Keratinocyte (primary cell): ENCODE data around the gene DIABLO. TPM values are rescaled to one million over a fixed set of nuclear protein-coding genes. Genes with fewer than 3 reads are reported as not detected.

ENCODE experiments used
- DNase-seq: peaks from one replicate; pipeline ENCODE4 v3.0.0-alpha.2; 2011; ENCODE audit warnings: low read depth, missing footprints, low spot score
- FAIRE-seq: peaks from 2 replicates; lab custom pipeline; 2011; peaks lifted over from hg19 to GRCh38; lab: Jason Lieb, UNC
- H2AFZ ChIP-seq: 2 replicates; pipeline ENCODE4 v1.6.0; 2012; ENCODE audit warnings: low read length, control low read depth, inconsistent platforms; ENCODE audit not compliant: control insufficient read depth
- H3K27ac ChIP-seq: 2 replicates; pipeline ENCODE4 v1.5.1; 2011; ENCODE audit warnings: low read length; ENCODE audit not compliant: control insufficient read depth, insufficient read depth
- H3K27me3 ChIP-seq: 3 replicates; pipeline ENCODE4 v1.6.0; 2011; ENCODE audit warnings: low read length; ENCODE audit not compliant: control insufficient read depth, insufficient read depth; ENCODE audit errors: extremely low read depth
- H3K36me3 ChIP-seq, 2 experiments: 2 replicates in 1 of 2; 3 replicates in 1 of 2; pipeline ENCODE4 v1.5.1; 2011; ENCODE audit warnings: low read length in 2 of 2, mild to moderate bottlenecking in 1 of 2; ENCODE audit not compliant: control insufficient read depth in 2 of 2, insufficient read depth in 2 of 2; ENCODE audit errors: extremely low read depth in 1 of 2
- H3K4me1 ChIP-seq: 3 replicates; pipeline ENCODE4 v1.5.1; 2011; ENCODE audit warnings: low read length; ENCODE audit not compliant: control insufficient read depth, insufficient read depth; ENCODE audit errors: extremely low read depth
- H3K4me2 ChIP-seq: 3 replicates; pipeline ENCODE4 v1.6.0; 2011; ENCODE audit warnings: low read depth, low read length; ENCODE audit not compliant: control insufficient read depth, insufficient read depth; ENCODE audit errors: extremely low read depth
- H3K4me3 ChIP-seq, 3 experiments: fragments of 200-600 bp in 1 of 3; sonication (generic) in 1 of 3; 2 replicates in 2 of 3; 3 replicates in 1 of 3; pipeline ENCODE4 v1.5.1; 2011 to 2016; ENCODE audit warnings: low read length in 3 of 3, mild to moderate bottlenecking in 3 of 3, control low read depth in 2 of 3, inconsistent platforms in 1 of 3, low read depth in 1 of 3, mixed read lengths in 1 of 3, mixed run types in 1 of 3, moderate library complexity in 1 of 3; ENCODE audit not compliant: control insufficient read depth in 2 of 3, insufficient read depth in 2 of 3; ENCODE audit errors: extremely low read depth in 1 of 3
- H3K79me2 ChIP-seq: 2 replicates; pipeline ENCODE4 v1.6.0; 2012; ENCODE audit warnings: low read length; ENCODE audit not compliant: control insufficient read depth, insufficient read depth
- H3K9ac ChIP-seq: 3 replicates; pipeline ENCODE4 v1.6.0; 2011; ENCODE audit warnings: low read length; ENCODE audit not compliant: control insufficient read depth, insufficient read depth; ENCODE audit errors: extremely low read depth
- H3K9me1 ChIP-seq: 3 replicates; pipeline ENCODE4 v1.6.0; 2011; ENCODE audit warnings: low read length; ENCODE audit not compliant: control insufficient read depth, insufficient read depth; ENCODE audit errors: extremely low read depth
- H3K9me3 ChIP-seq: 2 replicates; pipeline ENCODE4 v1.5.1; 2012; ENCODE audit warnings: low read depth, low read length; ENCODE audit not compliant: control insufficient read depth
- H4K20me1 ChIP-seq: 3 replicates; pipeline ENCODE4 v1.6.0; 2011; ENCODE audit warnings: low read length; ENCODE audit not compliant: control insufficient read depth, insufficient read depth; ENCODE audit errors: extremely low read depth
- CTCF ChIP-seq, 3 experiments: IDR thresholded peaks in 1 of 3; conservative IDR thresholded peaks in 1 of 3; optimal IDR thresholded peaks in 1 of 3; 2 replicates in 2 of 3; 3 replicates in 1 of 3; pipeline versions ENCODE3 to v1.5.1; 2011; ENCODE audit warnings: low read length in 3 of 3, mild to moderate bottlenecking in 3 of 3, moderate library complexity in 2 of 3, control low read depth in 1 of 3, inconsistent platforms in 1 of 3; ENCODE audit not compliant: insufficient read depth in 2 of 3; ENCODE audit errors: extremely low read depth in 1 of 3
- EZH2 ChIP-seq: IDR thresholded peaks from one replicate; pipeline ENCODE4 v1.6.1; 2012; ENCODE audit warnings: inconsistent platforms, mild to moderate bottlenecking, low read length, moderate library complexity
- dilution Hi-C: fragments of 300-500 bp; cut with MboI; formaldehyde crosslinking; loops from one replicate; pipeline ENCODE4 v1.7.0; 2020; ENCODE audit warnings: low sequenced_read_pairs; ENCODE audit not compliant: extremely low pct_ligation_motif_present
- polyA plus RNA-seq, 5 experiments: library from polyadenylated mRNA; depleted of rRNA in 3 of 5; stranded (reverse) in 3 of 5; stranded (forward) in 1 of 5; unstranded in 1 of 5; fragments of >200 nt; gene quantifications; 1 replicate in 1 of 5; 2 replicates in 3 of 5; 3 replicates in 1 of 5; pipeline versions ENCODE4 v1.2.1 to v1.2.3, GENCODE V29; 2011 to 2012; ENCODE audit warnings: missing spikeins in 2 of 5, low read depth in 1 of 5, low replicate concordance in 1 of 5

Gene DIABLO
- polyA plus RNA-seq, 1 donor (not counting 4 experiments of a cell fraction or from before 2014, with no cell fraction given) = 41.6 TPM

GRCh38 chr12:122174155-122174845 is 51.6 kb downstream of the DIABLO start, which contains the start of gene IL31:
IL31 (minus strand) TSS chr12:122174221; CDS start chr12:122174172, 49 bp downstream.
- Histone ChIP-seq H3K9me3 (no peaks in the 10 kb centered on the region), H4K20me1 (no peaks in the 10 kb centered on the region), H3K27ac (no peak within 1 kb of the TSS), H3K4me2 (no peak within 1 kb of the TSS), H2AFZ (no peak within 1 kb of the TSS), H3K79me2 (no peaks in the 10 kb centered on the region), H3K9ac (no peak within 1 kb of the TSS), H3K4me1 (no peaks in the 10 kb centered on the region), H3K27me3 (peaks cover 8% of the 10 kb centered on the region), H3K9me1 (no peaks in the 10 kb centered on the region), H3K4me3 (no peak within 1 kb of the TSS), H3K36me3 (no peaks in the 10 kb centered on the region)
- TF ChIP-seq EZH2 = no peak
- TF ChIP-seq CTCF (optimal IDR thresholded peaks at IDR 0.05 in 1 of 3, IDR thresholded peaks at IDR 0.05 in 1 of 3, conservative IDR thresholded peaks at IDR 0.05 in 1 of 3; ENCODE audit: extremely low read depth in 1 of 3, insufficient read depth in 2 of 3, low read length in 3 of 3) = no peak
- DNase-seq = no peak
- dilution Hi-C loops = no loop called here
- no peak for FAIRE-seq

GRCh38 chr12:122172262-122172939 is 53.5 kb downstream of the DIABLO start:
- H3K9me3 ChIP-seq = no peaks in the 10 kb centered on the region
- H3K36me3 ChIP-seq = no peaks in the 10 kb centered on the region
- TF ChIP-seq EZH2 = no peak
- no peak for TF ChIP-seq CTCF (optimal IDR thresholded peaks at IDR 0.05 in 1 of 3, IDR thresholded peaks at IDR 0.05 in 1 of 3, conservative IDR thresholded peaks at IDR 0.05 in 1 of 3; ENCODE audit: extremely low read depth in 1 of 3, insufficient read depth in 2 of 3, low read length in 3 of 3)
- FAIRE-seq = no peak
- dilution Hi-C loops = no loop called here
- no peak overlapping the region for H3K4me2 ChIP-seq
- H3K9ac ChIP-seq = no peak overlapping the region
- no peaks in the 10 kb centered on the region for H3K4me1 ChIP-seq
- no peak overlapping the region for H3K4me3 ChIP-seq
- H2AFZ ChIP-seq = no peak overlapping the region
- no peaks in the 10 kb centered on the region for H3K9me1 ChIP-seq
- peaks cover 8% of the 10 kb centered on the region for H3K27me3 ChIP-seq
- DNase-seq = no peak
- H3K79me2 ChIP-seq = no peaks in the 10 kb centered on the region
- no peaks in the 10 kb centered on the region for H4K20me1 ChIP-seq
- H3K27ac ChIP-seq = no peak overlapping the region
